Central memory CD4-positive, alpha-beta T cell (primary cell): Measurements from ENCODE around the gene COG2.
"Not testable (repeated sequence)": the region's sequence is repeated elsewhere in the genome, so short reads cannot be mapped to it uniquely, and the experiment has no call there.

Experiments
- DNase-seq: peaks from one replicate; pipeline ENCODE4 v3.0.0; 2022

Gene COG2

GRCh38 chr1:230721849-230722522, 79.7 kb downstream of the COG2 start:
- DNase-seq = not testable (repeated sequence)

- DNase-seq = no peak
These were observed 83.2 kb downstream of the COG2 start for GRCh38 chr1:230725256-230726012.

GRCh38 chr1:230728710-230729392, 86.6 kb downstream of the COG2 start:
- no peak for DNase-seq

GRCh38 chr1:230730977-230731376, 88.7 kb downstream of the COG2 start:
- DNase-seq = no peak

GRCh38 chr1:230735447-230735846, 93.2 kb downstream of the COG2 start:
- no peak for DNase-seq

- no peak for DNase-seq
These were observed 95.5 kb downstream of the COG2 start for GRCh38 chr1:230737622-230738262.

GRCh38 chr1:230739564-230740290, 97.4 kb downstream of the COG2 start:
- DNase-seq = no peak
